Panc1 (cell line): ENCODE data around the gene PTPRO. TPM values are rescaled to one million over a fixed set of nuclear protein-coding genes. Genes with fewer than 3 reads are reported as not detected.

Source experiments
- ATAC-seq: fragments of 200-7000 bp; cut with Tn5 transposase; 2 replicates; pipeline ENCODE4 v1.9.1; 2020; ENCODE audit warnings: mild to moderate bottlenecking, moderate library complexity
- BruUV-seq: library from RNA; stranded (reverse); fragments of 400-500 nt; replicated peaks from 2 replicates; lab custom pipeline; 2021; lab: Mats Ljungman, UMichigan
- CTCF ChIA-PET: fragments of 300-600 bp; sonication (Branson Sonifier 250); formaldehyde crosslinking; loops from one replicate; lab custom pipeline; 2022; ENCODE audit warnings: antibody characterized with exemption; lab: Charles Lee
- POLR2A ChIA-PET: fragments of 300-600 bp; sonication (Branson Sonifier 250); formaldehyde crosslinking; loops from one replicate; lab custom pipeline; 2022; ENCODE audit warnings: antibody characterized with exemption; lab: Charles Lee
- DNase-seq: peaks from one replicate; pipeline ENCODE4 v3.0.0-alpha.2; 2010; ENCODE audit warnings: low read depth, low spot score
- H3K27ac ChIP-seq: 2 replicates; pipeline ENCODE4 v1.5.1; 2011; ENCODE audit warnings: mild to moderate bottlenecking, low read length, inconsistent platforms
- H3K27me3 ChIP-seq: fragments of 200-500 bp; sonication (Bioruptor generic); 2 replicates; pipeline ENCODE4 v1.6.0; 2014; ENCODE audit warnings: low read length, inconsistent platforms; ENCODE audit not compliant: control insufficient read depth, insufficient read depth
- H3K36me3 ChIP-seq: fragments of 200-500 bp; sonication (Bioruptor generic); 2 replicates; pipeline ENCODE4 v1.5.1; 2014; ENCODE audit warnings: inconsistent platforms, mild to moderate bottlenecking, low read length, moderate library complexity; ENCODE audit not compliant: control insufficient read depth, insufficient read depth
- H3K4me1 ChIP-seq: 2 replicates; pipeline ENCODE4 v1.5.1; 2011; ENCODE audit warnings: inconsistent platforms, mild to moderate bottlenecking, low read length, moderate library complexity; ENCODE audit not compliant: control insufficient read depth, insufficient read depth
- H3K4me3 ChIP-seq, 2 experiments: 2 replicates each; pipeline ENCODE4 v1.5.1; 2011 to 2012; ENCODE audit warnings: low read depth in 2 of 2, low read length in 2 of 2, mild to moderate bottlenecking in 2 of 2, inconsistent platforms in 1 of 2, moderate library complexity in 1 of 2
- H3K9me3 ChIP-seq: fragments of 200-500 bp; sonication (Bioruptor generic); 2 replicates; pipeline ENCODE4 v1.5.1; 2014; ENCODE audit warnings: low read depth, mild to moderate bottlenecking, inconsistent platforms, low read length, moderate library complexity; ENCODE audit not compliant: control insufficient read depth, insufficient read depth
- CTCF ChIP-seq: fragments of 450-650 bp; IDR thresholded peaks from 2 replicates; pipeline ENCODE4 v1.5.1; 2017; ENCODE audit warnings: mild to moderate bottlenecking
- POLR2AphosphoS5 ChIP-seq: IDR thresholded peaks from 2 replicates; pipeline ENCODE4 v1.6.1; 2012; ENCODE audit warnings: mild to moderate bottlenecking, low read depth, low read length, moderate library complexity
- REST ChIP-seq, 2 experiments: IDR thresholded peaks; 2 replicates each; pipeline ENCODE4 v1.6.1; 2011 to 2012; ENCODE audit warnings: low read depth in 2 of 2, control low read depth in 1 of 2, low read length in 1 of 2, mild to moderate bottlenecking in 1 of 2, moderate library complexity in 1 of 2; ENCODE audit not compliant: insufficient read depth in 1 of 2
- SIN3A ChIP-seq: IDR thresholded peaks from 2 replicates; pipeline ENCODE4 v1.6.1; 2012; ENCODE audit warnings: low read depth, mild to moderate bottlenecking, low read length, moderate library complexity, borderline replicate concordance; ENCODE audit not compliant: insufficient read depth
- TCF7L2 ChIP-seq: IDR thresholded peaks from 2 replicates; pipeline ENCODE4 v1.6.1; 2011; ENCODE audit warnings: mild to moderate bottlenecking, low read depth, low read length, inconsistent platforms
- in situ Hi-C: cut with HindIII; loops from 2 replicates; pipeline ENCODE4 v1.10.0; 2016; ENCODE audit warnings: low sequenced_read_pairs, low pct_unique_long_range_greater_than_20kb
- intact Hi-C: fragments of 100-400 bp; cut with micrococcal nuclease; formaldehyde crosslinking; loops from one replicate; pipeline ENCODE4 v1.10.0; 2022; ENCODE audit not compliant: unreplicated experiment
- total RNA-seq: library from RNA; stranded (reverse); gene quantifications from one replicate; pipeline ENCODE4 v1.2.1, GENCODE V29; 2021; ENCODE audit not compliant: unreplicated experiment

The PTPRO gene
- total RNA-seq, 1 experiment from 2014 or later = not detected

GRCh38 chr12:15350643-15351042, 28.3 kb downstream of the PTPRO start:
- in situ Hi-C loops = no loop called here

GRCh38 chr12:15355766-15356165, 33.5 kb downstream of the PTPRO start:
- intact Hi-C loops (no loop called here), in situ Hi-C loops (no loop called here)
- POLR2A ChIA-PET = no interaction called here
- Histone ChIP-seq H3K9me3 (no peaks in the 10 kb centered on the region), H3K27ac (no peak overlapping the region), H3K4me3 (no peak overlapping the region), H3K36me3 (no peaks in the 10 kb centered on the region), H3K27me3 (no peaks in the 10 kb centered on the region), H3K4me1 (no peaks in the 10 kb centered on the region)
- ATAC-seq = no peak
- DNase-seq = no peak
- TF ChIP-seq CTCF = no peak
- no peak for TF ChIP-seq TCF7L2
- TF ChIP-seq SIN3A = no peak
- TF ChIP-seq REST (IDR thresholded peaks at IDR 0.05; ENCODE audit: insufficient read depth in 1 of 2, low read depth in 2 of 2, low read length in 1 of 2) = no peak
- no peak for TF ChIP-seq POLR2AphosphoS5
- BruUV-seq = no TSS peak
- CTCF ChIA-PET = no interaction called here

More at GRCh38 chr12:15350643-15351042, 28.3 kb downstream of the PTPRO start:
- Histone ChIP-seq H3K9me3 (no peaks in the 10 kb centered on the region), H3K4me1 (no peaks in the 10 kb centered on the region), H3K4me3 (no peak overlapping the region), H3K27ac (no peak overlapping the region), H3K36me3 (no peaks in the 10 kb centered on the region), H3K27me3 (no peaks in the 10 kb centered on the region)
- BruUV-seq = no TSS peak
- no peak for DNase-seq
- intact Hi-C loops = no loop called here
- no peak for ATAC-seq
- CTCF ChIA-PET = no interaction called here
- TF ChIP-seq SIN3A (no peak), TCF7L2 (no peak), REST (IDR thresholded peaks at IDR 0.05; ENCODE audit: insufficient read depth in 1 of 2, low read depth in 2 of 2, low read length in 1 of 2) (no peak), CTCF (no peak), POLR2AphosphoS5 (no peak)
- POLR2A ChIA-PET = no interaction called here
